IMR-90 (cell line): ENCODE measurements around the gene CYSRT1. TPM values are rescaled to one million over a fixed set of nuclear protein-coding genes. Genes with fewer than 3 reads are reported as not detected.

ENCODE experiments used
- ATAC-seq: fragments of 200-7000 bp; cut with Tn5 transposase; 2 replicates; pipeline ENCODE4 v1.9.1; 2020; ENCODE audit warnings: low read depth, mild to moderate bottlenecking, moderate library complexity
- BruUV-seq: library from RNA; stranded (reverse); fragments of 400-500 nt; replicated peaks from 2 replicates; lab custom pipeline; 2021; lab: Mats Ljungman, UMichigan
- CTCF ChIA-PET: fragments of 300-600 bp; formaldehyde crosslinking; extraction: SDS; loops from one replicate; lab custom pipeline; 2021; ENCODE audit warnings: antibody characterized with exemption; lab: Yijun Ruan, JAX
- POLR2A ChIA-PET: fragments of 300-600 bp; sonication (Branson Sonifier 250); formaldehyde crosslinking; loops from one replicate; lab custom pipeline; 2022; ENCODE audit warnings: antibody characterized with exemption; ENCODE audit not compliant: unreplicated experiment; lab: Charles Lee
- DNase-seq: peaks from one replicate; pipeline ENCODE4 v3.0.0; 2013
- H2AFZ ChIP-seq: replicated peaks from 2 replicates; pipeline ENCODE3; 2013; ENCODE audit warnings: low read length, mild to moderate bottlenecking; ENCODE audit not compliant: poor library complexity
- H2AK5ac ChIP-seq: 2 replicates; pipeline ENCODE4 v1.6.1; 2013; ENCODE audit warnings: low read depth, low read length, inconsistent platforms
- H2AK9ac ChIP-seq: replicated peaks from 2 replicates; pipeline ENCODE3; 2013; ENCODE audit warnings: mild to moderate bottlenecking, low read depth, low read length, moderate library complexity; ENCODE audit not compliant: poor library complexity
- H2BK120ac ChIP-seq: 2 replicates; pipeline ENCODE4 v1.6.1; 2013; ENCODE audit warnings: low read depth, low read length, inconsistent platforms
- H2BK15ac ChIP-seq: 3 replicates; pipeline ENCODE4 v1.6.1; 2013; ENCODE audit warnings: low read depth, low read length, inconsistent platforms
- H2BK20ac ChIP-seq: 2 replicates; pipeline ENCODE4 v1.6.1; 2013; ENCODE audit warnings: low read depth, mild to moderate bottlenecking, inconsistent platforms, low read length, moderate library complexity
- H2BK5ac ChIP-seq: 2 replicates; pipeline ENCODE4 v1.6.1; 2013; ENCODE audit warnings: mild to moderate bottlenecking, low read depth, low read length, inconsistent platforms; ENCODE audit not compliant: poor library complexity, severe bottlenecking
- H3K14ac ChIP-seq: replicated peaks from 2 replicates; pipeline ENCODE4 v1.6.1; 2013; ENCODE audit warnings: low read depth, low read length, inconsistent platforms
- H3K18ac ChIP-seq: 2 replicates; pipeline ENCODE4 v1.6.1; 2013; ENCODE audit warnings: low read depth, low read length, control low read depth
- H3K23ac ChIP-seq: 2 replicates; pipeline ENCODE4 v1.6.1; 2013; ENCODE audit warnings: low read depth, low read length, inconsistent platforms
- H3K27ac ChIP-seq: 2 replicates; pipeline ENCODE4 v1.5.1; 2013; ENCODE audit warnings: mild to moderate bottlenecking, control low read depth, low read length; ENCODE audit not compliant: insufficient read depth
- H3K27me3 ChIP-seq: 2 replicates; pipeline ENCODE4 v1.6.1; 2013; ENCODE audit warnings: low read length; ENCODE audit not compliant: control insufficient read depth, insufficient read depth
- H3K36me3 ChIP-seq: 2 replicates; pipeline ENCODE4 v1.6.1; 2013; ENCODE audit warnings: low read length, mixed read lengths; ENCODE audit not compliant: control insufficient read depth, insufficient read depth
- H3K4ac ChIP-seq: 2 replicates; pipeline ENCODE4 v1.6.1; 2013; ENCODE audit warnings: low read depth, low read length, inconsistent platforms
- H3K4me1 ChIP-seq: 2 replicates; pipeline ENCODE4 v1.6.1; 2013; ENCODE audit warnings: low read length, mixed read lengths; ENCODE audit not compliant: control insufficient read depth, insufficient read depth
- H3K4me2 ChIP-seq: 2 replicates; pipeline ENCODE4 v1.6.1; 2013; ENCODE audit warnings: low read depth, mild to moderate bottlenecking, control low read depth, low read length, moderate library complexity
- H3K4me3 ChIP-seq: 2 replicates; pipeline ENCODE4 v1.5.1; 2013; ENCODE audit warnings: low read depth, mild to moderate bottlenecking, control low read depth, low read length, moderate library complexity; ENCODE audit not compliant: insufficient read depth
- H3K56ac ChIP-seq: 2 replicates; pipeline ENCODE4 v1.6.1; 2013; ENCODE audit warnings: low read length, inconsistent platforms; ENCODE audit not compliant: insufficient read depth; ENCODE audit errors: extremely low read depth
- H3K79me1 ChIP-seq, 2 experiments: 2 replicates each; pipeline ENCODE4 v1.6.1; 2013; ENCODE audit warnings: low read length in 2 of 2, inconsistent platforms in 1 of 2, low read depth in 1 of 2
- H3K9ac ChIP-seq: 2 replicates; pipeline ENCODE4 v1.6.1; 2013; ENCODE audit warnings: low read depth, low read length, control low read depth
- H3K9me1 ChIP-seq: 2 replicates; pipeline ENCODE4 v1.6.1; 2013; ENCODE audit warnings: low read length, inconsistent platforms; ENCODE audit not compliant: insufficient read depth
- H3K9me3 ChIP-seq: 2 replicates; pipeline ENCODE4 v1.6.1; 2013; ENCODE audit warnings: low read length; ENCODE audit not compliant: control insufficient read depth, insufficient read depth
- H4K20me1 ChIP-seq: 2 replicates; pipeline ENCODE4 v1.6.1; 2013; ENCODE audit warnings: low read length, inconsistent platforms; ENCODE audit not compliant: insufficient read depth
- H4K5ac ChIP-seq: 2 replicates; pipeline ENCODE4 v1.6.1; 2013; ENCODE audit warnings: mild to moderate bottlenecking, low read depth, low read length, control low read depth
- H4K8ac ChIP-seq, 2 experiments: 2 replicates each; pipeline ENCODE4 v1.6.1; 2013; ENCODE audit warnings: low read depth in 2 of 2, low read length in 2 of 2, control low read depth in 1 of 2, inconsistent platforms in 1 of 2
- H4K91ac ChIP-seq: 2 replicates; pipeline ENCODE4 v1.6.1; 2013; ENCODE audit warnings: low read depth, low read length, inconsistent platforms; ENCODE audit not compliant: insufficient read depth
- BHLHE40 ChIP-seq: fragments of 150-350 bp; IDR thresholded peaks from 2 replicates; pipeline ENCODE4 v1.6.1; 2016; ENCODE audit warnings: mild to moderate bottlenecking, low read depth, low read length
- CEBPB ChIP-seq: IDR thresholded peaks from 2 replicates; pipeline ENCODE4 v1.6.1; 2012; ENCODE audit warnings: low read depth, low read length, improper control_type of control experiment
- CHD1 ChIP-seq: IDR thresholded peaks from 2 replicates; pipeline ENCODE4 v1.6.1; 2012; ENCODE audit warnings: low read depth, low read length, improper control_type of control experiment
- ELK1 ChIP-seq: fragments of 150-350 bp; IDR thresholded peaks from 2 replicates; pipeline ENCODE4 v1.6.1; 2016; ENCODE audit warnings: low read depth, mild to moderate bottlenecking, low read length, moderate library complexity, borderline replicate concordance
- FOS ChIP-seq: fragments of 150-350 bp; IDR thresholded peaks from 2 replicates; pipeline ENCODE4 v1.6.1; 2016; ENCODE audit warnings: low read depth, low read length
- MAFK ChIP-seq: IDR thresholded peaks from 2 replicates; pipeline ENCODE4 v1.6.1; 2012; ENCODE audit warnings: low read depth, low read length, improper control_type of control experiment
- MAZ ChIP-seq: IDR thresholded peaks from 2 replicates; pipeline ENCODE4 v1.6.1; 2012; ENCODE audit warnings: low read depth, mild to moderate bottlenecking, low read length, improper control_type of control experiment, moderate library complexity, borderline replicate concordance
- MXI1 ChIP-seq: IDR thresholded peaks from 2 replicates; pipeline ENCODE4 v1.6.1; 2012; ENCODE audit warnings: low read depth, mild to moderate bottlenecking, low read length, moderate library complexity, borderline replicate concordance
- NFE2L2 ChIP-seq: fragments of 150-350 bp; IDR thresholded peaks from 2 replicates; pipeline ENCODE4 v1.6.1; 2016; ENCODE audit warnings: low read depth, mild to moderate bottlenecking, low read length
- POLR2A ChIP-seq: IDR thresholded peaks from 2 replicates; pipeline ENCODE4 v1.6.1; 2012; ENCODE audit warnings: mild to moderate bottlenecking, low read depth, low read length
- RAD21 ChIP-seq: IDR thresholded peaks from 2 replicates; pipeline ENCODE4 v1.6.1; 2012; ENCODE audit warnings: low read length, improper control_type of control experiment
- RCOR1 ChIP-seq: IDR thresholded peaks from 2 replicates; pipeline ENCODE4 v1.6.1; 2012; ENCODE audit warnings: mild to moderate bottlenecking, low read length, improper control_type of control experiment; ENCODE audit not compliant: insufficient replicate concordance
- RFX5 ChIP-seq: IDR thresholded peaks from 2 replicates; pipeline ENCODE4 v1.8.0; 2012; ENCODE audit warnings: low read depth, mild to moderate bottlenecking, low read length, moderate library complexity
- SMC3 ChIP-seq: fragments of 150-350 bp; IDR thresholded peaks from 2 replicates; pipeline ENCODE4 v1.6.1; 2016; ENCODE audit warnings: low read depth, mild to moderate bottlenecking, antibody characterized with exemption, low read length, moderate library complexity
- USF2 ChIP-seq: fragments of 150-350 bp; IDR thresholded peaks from 2 replicates; pipeline ENCODE4 v1.6.1; 2017; ENCODE audit warnings: mild to moderate bottlenecking, antibody characterized with exemption, low read length, low read depth
- WGBS, 2 experiments: methylation state at CpG; one replicate each; pipeline versions ENCODE4 v1.1.5 to v1.1.7; 2013; ENCODE audit warnings: missing lambda C conversion rate in 2 of 2; ENCODE audit not compliant: insufficient read length in 1 of 2; ENCODE audit errors: extremely low coverage in 2 of 2; 5-methylcytosine and 5-hydroxymethylcytosine counted together
- dilution Hi-C: fragments of 300-500 bp; cut with HindIII; formaldehyde crosslinking; loops from one replicate; pipeline ENCODE4 v1.14.3; 2018; ENCODE audit warnings: low sequenced_read_pairs; ENCODE audit not compliant: unreplicated experiment
- in situ Hi-C: fragments of 300-500 bp; cut with MboI; formaldehyde crosslinking; loops from 3 replicates; pipeline ENCODE4 v1.14.3; 2019; ENCODE audit warnings: low sequenced_read_pairs, inconsistent platforms, mixed read lengths
- intact Hi-C: fragments of 100-400 bp; cut with micrococcal nuclease; formaldehyde crosslinking; loops from 2 replicates; pipeline ENCODE4 v1.10.0; 2022
- polyA plus RNA-seq, 3 experiments: library from polyadenylated mRNA; depleted of rRNA; stranded (reverse); fragments of >200 nt; gene quantifications; 2 replicates each; pipeline ENCODE4 v1.2.3, GENCODE V29; 2012; ENCODE audit warnings: low replicate concordance in 1 of 3
- total RNA-seq: library from RNA; depleted of rRNA; stranded (reverse); fragments of >200 nt; gene quantifications from 2 replicates; pipeline ENCODE4 v1.2.3, GENCODE V29; 2012

CYSRT1 gene
- total and polyA plus RNA-seq, 2 of the 4 experiments (the other 2 are of a cell fraction), result 0.18 to 0.84 TPM

GRCh38 chr9:137237759-137238726 lies 13.1 kb downstream of the CYSRT1 start:
- H3K4me3 ChIP-seq, result no peak overlapping the region
- no peak overlapping the region for H3K4ac ChIP-seq
- no peak overlapping the region for H2BK15ac ChIP-seq
- dilution Hi-C loops, result no loop called here
- POLR2A ChIA-PET, result interaction anchor here (0.9 kb wide), 1 partner anchor 15 kb away, joined by 6 read pairs; no protein-coding TSS in a partner anchor
- H3K9ac ChIP-seq, result no peak overlapping the region
- no peak overlapping the region for H3K56ac ChIP-seq
- no peak overlapping the region for H4K91ac ChIP-seq
- no peak overlapping the region for H2AK5ac ChIP-seq
- H3K4me1 ChIP-seq, result peaks cover 6% of the 10 kb centered on the region; the same call in 1 of the 2 replicates
- no peak for DNase-seq
- H3K27me3 ChIP-seq, result no peaks in the 10 kb centered on the region
- 60% methylated on average over 6 of the region's 13 CpGs; no CpG with 5 or more reads in 1 of the 2 experiments for WGBS, 2 experiments
- ATAC-seq, result no peak
- H3K18ac ChIP-seq, result no peak overlapping the region
- no peak overlapping the region for H3K4me2 ChIP-seq
- no peaks in the 10 kb centered on the region for H3K9me3 ChIP-seq
- intact Hi-C loops, result no loop called here
- H2BK20ac ChIP-seq, result no peak overlapping the region
- H3K36me3 ChIP-seq, result peaks cover 12% of the 10 kb centered on the region
- H4K20me1 ChIP-seq, result peaks cover 22% of the 10 kb centered on the region
- BruUV-seq, result no TSS peak
- CTCF ChIA-PET, result no interaction called here
- H3K79me1 ChIP-seq, result peaks cover 8 to 40% of the 10 kb centered on the region in 2 experiments; a peak in 3 of 4 replicates
- H4K8ac ChIP-seq, result no peak overlapping the region
- in situ Hi-C loops, result no loop called here
- no peak overlapping the region for H2AFZ ChIP-seq
- H3K27ac ChIP-seq, result no peak overlapping the region
- no peaks in the 10 kb centered on the region for H3K9me1 ChIP-seq
- no peak overlapping the region for H2BK120ac ChIP-seq
- no peak overlapping the region; the same call in 1 of the 2 replicates for H3K23ac ChIP-seq
- no peak overlapping the region for H3K14ac ChIP-seq
- no peak overlapping the region for H2AK9ac ChIP-seq
- H2BK5ac ChIP-seq, result no peak overlapping the region
- no peak overlapping the region for H4K5ac ChIP-seq
- no peak for TF ChIP-seq BHLHE40
- no peak for TF ChIP-seq NFE2L2
- TF ChIP-seq SMC3, result no peak
- no peak for TF ChIP-seq MXI1
- TF ChIP-seq CHD1, result no peak
- no peak for TF ChIP-seq CEBPB
- TF ChIP-seq RAD21, result no peak
- no peak for TF ChIP-seq MAFK
- TF ChIP-seq POLR2A, result no peak
- TF ChIP-seq RCOR1, result no peak
- no peak for TF ChIP-seq FOS
- no peak for TF ChIP-seq USF2
- TF ChIP-seq ELK1, result no peak
- no peak for TF ChIP-seq MAZ
- no peak for TF ChIP-seq RFX5
